Adrenal gland (tissue), 5 donors: ENCODE measurements around the gene PTPRD.

ENCODE experiments used
- POLR2A ChIP-seq, 2 donors: fragments of 450-650 bp; IDR thresholded peaks; one replicate each; pipeline ENCODE4 v1.6.1; 2017; ENCODE audit warnings: antibody characterized with exemption in 2 of 2, mild to moderate bottlenecking in 2 of 2, moderate library complexity in 1 of 2
- TF ChIP-seq, protein P1 (sequence below), 6 experiments: fragments of 450-650 bp in 4 of 6; fragments of 200-600 bp in 2 of 6; sonication (generic) in 1 of 6; IDR thresholded peaks; 1 replicate in 5 of 6; 2 replicates in 1 of 6; pipeline versions ENCODE4 v1.5.1 to v1.8.0; 2016 to 2021; ENCODE audit warnings: antibody characterized with exemption in 6 of 6, mild to moderate bottlenecking in 2 of 6, moderate library complexity in 1 of 6
- donor health status: DM: no; HTN: no; CAD: no.

DNA sequence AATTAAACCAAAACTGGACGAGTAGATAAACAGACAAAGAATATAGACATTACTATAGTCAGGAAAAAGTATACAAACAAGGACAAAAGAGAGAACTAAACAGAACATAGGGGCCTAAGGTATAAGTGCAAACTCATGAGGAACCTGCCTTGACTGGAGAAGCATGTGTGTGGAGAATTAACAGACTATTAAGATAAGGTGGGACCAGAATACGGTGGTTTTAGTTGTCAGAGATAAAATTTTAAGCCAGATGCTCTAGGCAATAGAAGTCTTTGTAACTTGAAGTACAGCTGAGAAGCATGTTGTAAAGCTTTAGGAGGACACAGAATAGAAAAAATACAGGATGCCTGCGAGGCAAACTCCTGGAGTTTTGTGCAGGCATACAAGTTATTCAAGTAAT, 707.1 kb downstream of the PTPRD start:
- TF ChIP-seq, protein P1, sequence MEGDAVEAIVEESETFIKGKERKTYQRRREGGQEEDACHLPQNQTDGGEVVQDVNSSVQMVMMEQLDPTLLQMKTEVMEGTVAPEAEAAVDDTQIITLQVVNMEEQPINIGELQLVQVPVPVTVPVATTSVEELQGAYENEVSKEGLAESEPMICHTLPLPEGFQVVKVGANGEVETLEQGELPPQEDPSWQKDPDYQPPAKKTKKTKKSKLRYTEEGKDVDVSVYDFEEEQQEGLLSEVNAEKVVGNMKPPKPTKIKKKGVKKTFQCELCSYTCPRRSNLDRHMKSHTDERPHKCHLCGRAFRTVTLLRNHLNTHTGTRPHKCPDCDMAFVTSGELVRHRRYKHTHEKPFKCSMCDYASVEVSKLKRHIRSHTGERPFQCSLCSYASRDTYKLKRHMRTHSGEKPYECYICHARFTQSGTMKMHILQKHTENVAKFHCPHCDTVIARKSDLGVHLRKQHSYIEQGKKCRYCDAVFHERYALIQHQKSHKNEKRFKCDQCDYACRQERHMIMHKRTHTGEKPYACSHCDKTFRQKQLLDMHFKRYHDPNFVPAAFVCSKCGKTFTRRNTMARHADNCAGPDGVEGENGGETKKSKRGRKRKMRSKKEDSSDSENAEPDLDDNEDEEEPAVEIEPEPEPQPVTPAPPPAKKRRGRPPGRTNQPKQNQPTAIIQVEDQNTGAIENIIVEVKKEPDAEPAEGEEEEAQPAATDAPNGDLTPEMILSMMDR (IDR thresholded peaks at IDR 0.05): no peak
- TF ChIP-seq POLR2A (IDR thresholded peaks at IDR 0.05): no peak
